NCI-H526 (cell line): ENCODE results near the gene SLC10A7.

Experiments used
- DNase-seq, 2 experiments: peaks; one replicate each; lab custom pipeline; 2025; lab: John Stamatoyannopoulos, UW

The SLC10A7 gene, protein sequence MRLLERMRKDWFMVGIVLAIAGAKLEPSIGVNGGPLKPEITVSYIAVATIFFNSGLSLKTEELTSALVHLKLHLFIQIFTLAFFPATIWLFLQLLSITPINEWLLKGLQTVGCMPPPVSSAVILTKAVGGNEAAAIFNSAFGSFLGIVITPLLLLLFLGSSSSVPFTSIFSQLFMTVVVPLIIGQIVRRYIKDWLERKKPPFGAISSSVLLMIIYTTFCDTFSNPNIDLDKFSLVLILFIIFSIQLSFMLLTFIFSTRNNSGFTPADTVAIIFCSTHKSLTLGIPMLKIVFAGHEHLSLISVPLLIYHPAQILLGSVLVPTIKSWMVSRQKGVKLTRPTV

DNA sequence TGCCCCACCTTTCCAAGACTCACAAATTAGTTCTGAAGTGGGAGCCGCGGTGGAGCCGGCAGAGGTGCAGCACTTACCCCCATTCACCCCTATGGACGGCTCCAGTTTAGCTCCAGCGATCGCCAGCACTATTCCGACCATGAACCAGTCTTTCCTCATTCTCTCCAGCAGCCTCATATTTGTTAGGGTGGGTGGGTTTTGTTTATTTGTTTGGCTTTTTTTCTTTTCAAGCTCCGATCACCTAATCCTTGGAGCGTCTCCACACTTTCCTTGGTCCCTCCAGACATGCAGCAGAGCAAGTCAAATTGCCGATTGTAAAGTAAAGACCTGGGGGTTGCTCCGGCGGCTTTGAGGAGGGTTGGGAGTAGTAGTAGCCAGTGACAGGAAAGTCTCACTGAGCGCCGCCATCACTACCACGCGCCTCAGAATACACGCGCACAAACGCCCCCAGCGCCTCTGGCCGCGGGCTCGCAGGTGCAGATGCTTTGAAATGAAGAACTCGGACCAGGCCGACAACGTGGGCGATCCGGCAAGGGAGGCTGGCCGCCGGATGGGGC is at the start of gene SLC10A7:
TSS of gene SLC10A7 (minus strand) at position 400 of the 557 bp plus-strand sequence. CDS start at position 177, 223 bp downstream.
- DNase-seq: peak; percentile 83 to 89

DNA sequence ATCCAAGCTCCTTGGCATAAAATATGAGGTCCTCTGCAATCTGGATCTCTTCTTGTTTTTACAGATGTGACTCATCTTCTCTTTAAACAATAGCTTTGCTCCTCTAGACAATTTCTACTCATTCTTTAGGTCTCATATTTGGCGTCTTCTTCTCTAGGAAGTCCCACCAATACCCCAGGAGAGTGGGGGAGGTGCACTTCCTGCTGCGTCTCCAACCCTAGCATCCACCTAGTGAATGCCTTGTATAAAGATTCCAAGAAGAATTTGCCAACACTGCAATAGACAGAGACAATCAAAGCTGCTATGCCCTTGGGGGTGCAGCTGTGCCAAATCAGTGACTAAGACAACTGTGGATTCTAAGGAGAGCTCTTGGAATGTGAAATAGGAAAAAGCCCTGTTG is 45.7 kb upstream of the SLC10A7 start:
- no peak for DNase-seq

DNA sequence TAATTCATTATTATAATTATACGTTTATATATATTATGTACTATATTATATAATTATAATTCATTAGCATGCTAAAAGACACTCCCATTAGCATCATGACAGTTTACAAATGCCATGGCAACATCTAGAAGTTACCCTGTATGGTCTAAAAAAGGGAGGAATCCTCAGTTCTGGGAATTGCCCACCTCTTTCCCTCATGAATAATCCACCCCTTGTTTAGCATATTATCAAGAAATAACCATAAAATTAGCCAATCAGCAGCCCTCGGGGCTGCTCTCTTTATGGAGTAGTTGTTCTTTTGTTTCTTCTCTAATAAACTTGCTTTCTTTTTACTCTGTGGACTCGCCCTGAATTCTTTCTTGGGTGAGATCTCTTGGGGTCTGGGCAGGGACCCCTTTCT is 42.8 kb upstream of the SLC10A7 start:
- no peak for DNase-seq

DNA sequence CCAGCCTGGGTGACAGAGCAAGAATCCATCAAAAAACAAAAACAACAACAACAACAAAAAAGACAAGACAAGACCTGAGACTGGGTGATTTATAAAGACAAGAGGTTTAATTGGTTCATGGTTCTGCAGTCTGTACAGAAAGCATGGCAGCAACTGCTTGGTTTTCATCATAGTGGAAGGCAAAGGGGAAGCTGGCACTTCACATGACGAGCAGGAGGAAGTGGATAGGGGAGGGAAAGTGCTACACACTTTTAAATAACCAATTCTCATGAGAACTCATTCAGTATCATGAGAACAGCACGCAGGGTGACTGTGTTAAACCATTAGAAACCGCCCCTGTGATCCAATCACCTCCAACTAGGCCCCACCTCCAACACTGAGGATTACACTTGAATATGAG is 28.4 kb upstream of the SLC10A7 start:
- DNase-seq: no peak

DNA sequence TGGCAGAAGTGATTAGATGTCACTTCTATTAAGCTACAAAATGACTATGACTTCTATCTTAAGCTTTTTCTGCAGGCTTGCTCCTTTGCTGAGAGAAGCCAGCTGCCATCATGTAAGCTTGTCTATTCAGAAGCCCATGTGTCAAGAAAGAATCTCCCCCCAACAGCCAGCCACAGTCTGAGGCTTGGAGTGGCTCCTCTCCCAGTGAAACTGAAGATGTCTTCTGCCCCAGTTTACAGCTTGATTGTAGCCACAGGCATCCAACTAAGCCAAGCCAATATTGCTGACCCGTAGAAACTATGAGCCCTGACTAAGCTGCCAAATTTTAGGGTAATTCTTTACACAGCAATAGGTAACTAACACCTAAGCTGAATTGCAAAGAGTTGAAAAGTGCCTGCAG is 26.7 kb upstream of the SLC10A7 start:
- DNase-seq: no peak

DNA sequence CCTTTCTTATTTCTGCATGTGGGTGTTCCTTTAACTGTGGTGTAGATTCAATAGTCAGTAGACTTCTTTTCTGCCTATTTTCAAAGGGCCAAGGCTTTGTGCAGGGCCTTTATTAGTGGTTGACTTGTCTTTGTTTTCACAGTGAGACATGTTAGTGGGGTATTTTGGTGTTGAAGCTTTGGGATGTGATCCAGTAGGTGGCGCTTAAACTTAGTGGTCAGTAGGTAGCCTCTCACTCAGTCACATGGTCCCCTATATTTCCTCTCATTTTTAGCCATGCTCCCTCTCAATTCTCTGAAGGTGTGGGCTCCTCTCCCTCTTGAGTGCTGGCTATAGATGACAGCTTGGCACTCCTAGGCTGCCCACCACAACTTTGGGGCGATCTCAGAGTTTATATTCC is 23.4 kb upstream of the SLC10A7 start:
- DNase-seq: peak in 1 of 2 experiments; percentile 59

DNA sequence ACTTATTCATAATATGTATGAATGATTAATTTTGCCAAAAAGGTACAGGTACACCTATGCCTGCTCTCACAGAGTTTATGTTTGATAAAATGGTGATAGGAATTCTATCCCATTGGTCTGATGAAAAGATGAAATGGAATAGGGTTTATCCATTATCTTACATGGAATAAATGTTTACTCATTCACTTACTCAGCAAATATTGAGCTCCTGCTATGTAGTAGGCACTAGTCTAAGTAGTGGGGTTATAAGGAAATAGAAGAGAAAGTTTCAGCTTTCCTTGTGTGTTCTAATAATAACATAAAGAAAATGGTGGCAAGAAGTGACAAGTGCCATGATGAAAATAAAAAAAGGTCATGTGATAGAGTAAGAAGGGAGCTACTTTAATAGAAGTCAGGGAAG is 12.4 kb upstream of the SLC10A7 start:
- DNase-seq: no peak

DNA sequence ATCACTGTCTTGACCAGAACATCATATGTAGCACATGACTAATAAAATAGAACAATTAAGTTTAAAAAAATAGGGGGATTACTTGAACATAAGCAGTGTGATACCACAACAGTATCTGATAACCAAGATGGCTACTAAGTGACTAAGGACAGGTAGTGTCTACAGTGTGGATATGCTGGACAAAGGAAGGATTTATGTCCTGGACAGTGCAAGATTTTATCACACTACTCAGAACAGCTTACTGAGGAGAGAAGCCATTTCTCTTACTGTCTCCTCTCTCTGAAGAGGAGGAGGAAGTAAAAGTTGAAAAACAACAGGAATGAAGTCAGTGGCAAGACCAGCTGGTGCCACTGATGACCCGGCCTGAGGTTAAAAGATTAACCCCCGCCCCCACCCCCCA is 4.0 kb upstream of the SLC10A7 start:
- no peak for DNase-seq

DNA sequence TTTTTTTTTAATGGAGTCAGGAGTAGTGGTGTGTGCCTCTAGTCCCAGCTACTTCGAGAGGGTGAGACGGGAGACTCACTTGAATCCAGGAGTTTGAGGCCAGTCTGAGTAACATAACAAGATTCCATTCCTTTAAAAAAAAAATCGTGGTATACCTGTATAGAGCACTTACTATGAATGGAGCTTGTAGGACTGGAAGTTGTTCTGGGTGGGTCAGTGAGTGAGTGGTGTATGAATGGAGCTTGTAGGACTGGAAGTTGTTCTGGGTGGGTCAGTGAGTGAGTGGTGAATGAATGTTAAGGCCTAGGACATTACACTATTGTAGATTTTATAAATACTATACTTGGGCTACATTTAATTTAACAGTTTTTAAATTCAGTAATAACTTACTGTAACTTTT is 2.9 kb upstream of the SLC10A7 start:
- no peak for DNase-seq

DNA sequence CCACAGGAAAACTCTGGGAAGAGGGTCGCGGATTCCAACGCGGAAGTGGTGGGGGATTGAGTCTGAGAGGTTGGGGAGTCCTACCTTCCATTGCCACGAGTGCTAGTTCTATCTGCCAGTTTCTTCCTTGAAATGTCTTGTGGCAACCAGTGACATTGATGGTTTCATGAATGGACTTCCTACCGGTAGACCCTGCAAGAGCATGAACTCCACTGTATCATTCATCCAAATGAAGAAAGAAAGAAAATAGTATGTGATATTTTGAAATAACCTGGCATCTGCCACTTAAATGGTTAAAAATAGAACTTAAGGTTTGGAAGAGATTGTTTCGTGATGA is 1.1 kb upstream of the SLC10A7 start:
- DNase-seq: peak in 1 of 2 experiments; percentile 36

DNA sequence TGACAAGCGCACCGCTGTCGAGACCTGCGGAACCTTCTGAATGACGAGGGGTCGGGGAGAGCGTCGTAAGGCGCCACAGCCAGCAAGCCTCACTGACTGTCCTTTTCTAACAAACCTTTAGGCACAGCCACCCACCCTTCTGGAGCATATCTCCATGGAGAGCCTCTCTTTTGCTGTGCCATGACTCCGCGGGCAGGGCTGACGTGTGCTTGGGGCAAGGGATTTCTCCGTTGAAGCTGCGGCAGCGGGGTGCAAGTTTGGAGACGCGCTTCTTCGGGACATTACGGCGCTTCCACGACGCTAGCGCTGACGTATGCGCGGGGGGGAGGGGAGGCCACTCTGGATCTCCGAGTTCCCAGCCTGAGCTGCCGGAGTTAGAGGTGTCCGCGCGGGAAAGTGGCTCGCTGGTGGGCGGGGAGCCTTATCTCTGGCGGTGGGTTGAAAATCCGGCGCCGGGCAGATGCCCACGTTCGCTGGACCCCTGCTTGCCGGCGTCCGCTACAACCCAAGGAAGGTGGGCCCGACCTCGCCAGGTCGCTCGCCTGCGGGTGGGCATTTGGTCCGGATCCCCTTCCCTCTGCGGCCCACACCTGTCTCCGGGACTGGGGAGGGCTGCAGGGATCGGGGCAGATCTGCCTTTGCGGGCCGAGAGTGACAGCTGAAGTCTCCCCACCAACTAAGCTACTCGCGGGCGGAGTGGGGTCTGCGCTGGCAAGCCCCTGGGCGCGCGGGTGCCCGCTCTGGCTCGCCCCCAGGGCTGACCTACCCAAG is 543 bp upstream of the SLC10A7 start:
- peak; percentile 90 to 91 for DNase-seq

DNA sequence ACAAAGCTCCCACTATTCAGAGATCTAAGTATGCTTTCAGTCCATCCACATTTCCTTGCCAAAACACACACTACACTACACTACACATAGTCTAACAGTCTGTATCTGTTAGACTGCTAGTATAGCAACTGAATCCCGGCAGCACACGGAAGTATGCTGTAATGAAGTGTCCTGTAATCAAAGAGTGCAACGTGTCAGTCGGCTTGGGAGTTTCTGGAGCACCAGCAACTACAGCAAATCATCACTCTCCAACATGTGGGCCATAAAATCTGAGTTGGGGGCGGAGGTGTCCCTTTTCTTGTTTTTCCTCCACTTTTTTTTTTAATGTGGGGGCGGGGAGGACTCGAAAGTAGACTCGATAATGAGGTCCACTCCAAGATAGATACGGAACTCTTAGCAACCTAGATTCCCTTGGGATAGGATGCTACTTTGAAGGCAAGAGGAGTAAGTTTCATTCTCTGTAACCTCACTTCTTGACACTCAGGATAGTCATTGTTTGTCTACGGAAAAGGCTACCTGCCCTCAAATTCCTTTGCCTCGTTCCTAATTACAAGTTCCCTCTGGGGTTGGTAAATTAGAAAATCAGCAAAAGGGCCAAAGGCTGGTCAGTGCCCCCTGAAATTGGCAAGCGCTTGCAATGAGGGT is 722 bp downstream of the SLC10A7 start:
- DNase-seq: peak; percentile 47 to 67

DNA sequence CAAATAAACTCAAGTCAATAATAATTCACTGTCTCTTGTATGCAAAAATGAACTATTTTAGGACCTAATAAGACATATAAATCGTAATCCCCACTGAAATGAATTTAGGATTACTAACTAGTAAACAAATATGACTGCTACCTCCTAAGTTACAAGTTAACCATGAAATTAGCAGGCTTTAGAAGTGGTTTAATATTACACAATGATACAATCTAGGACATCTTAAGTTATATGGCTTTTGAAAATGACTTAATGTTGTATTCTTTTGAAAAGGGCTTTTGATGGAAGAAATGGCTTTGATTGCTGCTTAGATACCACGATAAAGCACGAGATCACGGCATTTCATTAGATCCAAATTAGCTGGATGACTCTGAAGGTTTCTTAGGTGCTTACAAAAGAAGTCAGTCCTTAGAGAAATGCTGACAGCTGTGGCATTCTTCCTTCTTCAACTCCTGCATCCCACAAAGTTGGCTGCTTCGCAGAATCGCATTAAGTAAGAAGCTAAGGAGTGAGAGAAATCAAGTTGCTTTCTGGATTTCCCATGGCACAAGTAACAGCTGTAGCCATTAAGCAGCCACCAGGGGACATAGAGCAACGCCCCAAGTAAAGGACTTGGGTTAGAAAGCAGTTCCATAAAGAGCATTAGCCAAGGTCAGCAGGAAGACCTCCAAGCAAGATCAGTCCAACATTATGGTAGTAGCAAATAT is 6.9 kb downstream of the SLC10A7 start:
- DNase-seq: no peak

DNA sequence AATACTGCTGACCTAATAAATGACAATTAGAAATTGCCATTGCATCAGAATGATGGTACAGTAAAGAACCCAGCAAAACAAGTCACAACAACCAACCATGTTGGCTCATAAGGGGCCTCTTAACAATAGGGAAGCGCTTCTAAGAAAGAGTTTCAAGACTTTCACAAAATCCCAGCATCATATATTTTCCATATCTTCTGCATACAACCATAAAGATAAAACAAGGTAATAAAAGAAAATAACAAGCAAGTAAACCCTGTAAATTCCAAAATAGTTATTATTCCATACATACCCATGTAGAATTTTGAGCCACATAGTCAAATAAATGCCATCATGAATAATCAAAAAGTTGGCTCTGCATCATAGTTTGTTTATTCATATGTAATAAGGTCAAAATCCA is 8.2 kb downstream of the SLC10A7 start:
- no peak for DNase-seq

DNA sequence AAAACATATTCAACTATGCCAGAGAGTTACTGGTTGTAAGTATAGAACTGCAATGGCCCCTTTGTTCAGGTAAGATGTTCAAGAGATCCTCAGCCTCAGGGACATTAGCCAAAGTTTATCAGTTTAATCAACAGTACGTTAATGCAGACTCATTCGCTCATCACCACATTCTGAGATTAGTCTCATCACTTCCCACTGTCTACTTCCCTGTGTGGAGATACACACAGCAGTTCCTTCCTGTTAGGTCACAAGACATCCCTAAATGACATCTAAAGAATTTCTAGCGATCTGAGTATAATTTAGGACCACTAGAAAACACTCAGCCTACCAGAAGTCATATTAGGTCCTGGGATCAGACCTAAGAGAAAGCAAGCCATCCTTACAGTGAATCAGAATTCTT is 10.4 kb downstream of the SLC10A7 start:
- DNase-seq: no peak

DNA sequence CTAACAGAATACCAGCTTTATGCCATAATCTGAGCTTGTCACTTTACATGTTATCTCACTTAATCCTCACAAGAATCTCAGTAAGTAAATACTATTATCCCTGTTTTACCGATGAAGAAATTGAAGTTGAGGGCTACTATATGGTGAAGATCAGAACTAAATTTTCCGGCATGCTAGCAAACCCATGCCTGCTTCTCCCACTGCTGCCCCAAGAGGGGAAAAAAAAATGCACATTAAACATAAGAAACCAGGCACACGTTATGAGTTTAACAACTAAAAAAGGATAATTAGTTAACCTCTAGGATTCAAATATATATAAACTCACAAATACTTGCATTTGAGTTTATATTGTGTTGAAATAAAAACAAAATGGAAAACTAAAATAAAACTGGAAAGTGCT is 10.8 kb downstream of the SLC10A7 start:
- DNase-seq: no peak

DNA sequence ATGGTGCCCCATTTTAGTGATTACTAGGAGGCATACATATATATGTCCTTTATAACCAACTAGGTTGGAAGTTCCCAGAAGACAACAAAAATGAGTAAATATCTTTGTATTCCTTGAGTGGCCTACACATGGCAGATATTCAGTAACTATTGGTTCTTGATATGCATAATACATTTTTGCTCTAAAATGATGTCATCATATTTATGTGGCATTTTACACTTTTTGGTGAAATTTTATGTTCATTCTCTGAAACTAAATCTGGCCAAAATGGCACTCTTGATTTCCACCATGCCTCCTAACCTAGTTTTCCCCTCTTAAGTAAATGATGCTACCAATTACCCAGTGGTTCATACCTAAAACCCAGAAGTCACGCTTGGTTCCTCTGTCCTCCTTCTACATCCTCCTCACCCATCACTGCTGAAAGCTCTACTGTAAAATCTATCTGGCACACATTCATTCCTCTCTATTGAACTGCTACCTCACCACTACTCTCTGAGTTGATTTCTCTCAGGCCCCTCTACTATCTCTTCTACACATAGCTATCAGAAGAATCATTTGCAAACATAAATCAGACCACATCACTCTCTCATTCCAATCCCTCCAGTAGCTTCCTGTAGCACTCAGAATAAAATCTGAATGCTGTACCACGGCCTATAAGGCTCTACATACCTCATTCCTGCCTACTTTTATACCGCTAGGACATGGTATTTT is 13.4 kb downstream of the SLC10A7 start:
- no peak for DNase-seq

DNA sequence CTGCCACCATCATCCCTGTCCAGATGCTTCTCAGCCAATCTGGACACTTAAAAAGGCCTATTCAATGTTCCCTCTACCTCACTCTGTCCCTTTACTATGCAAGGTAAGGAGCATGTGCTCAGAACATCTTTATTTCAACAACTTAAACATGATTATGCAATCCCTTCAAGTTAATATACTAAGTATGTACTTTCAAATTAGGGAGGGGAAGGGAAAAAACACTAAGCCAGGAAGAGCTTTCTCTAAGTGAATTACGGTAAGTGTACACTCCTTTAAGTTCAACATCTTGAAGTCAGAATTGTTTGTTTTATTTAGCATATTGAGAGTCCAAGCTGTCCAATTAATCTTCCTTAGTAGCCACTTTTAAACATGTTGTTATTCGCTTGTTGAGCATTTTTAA is 14.1 kb downstream of the SLC10A7 start:
- no peak for DNase-seq

DNA sequence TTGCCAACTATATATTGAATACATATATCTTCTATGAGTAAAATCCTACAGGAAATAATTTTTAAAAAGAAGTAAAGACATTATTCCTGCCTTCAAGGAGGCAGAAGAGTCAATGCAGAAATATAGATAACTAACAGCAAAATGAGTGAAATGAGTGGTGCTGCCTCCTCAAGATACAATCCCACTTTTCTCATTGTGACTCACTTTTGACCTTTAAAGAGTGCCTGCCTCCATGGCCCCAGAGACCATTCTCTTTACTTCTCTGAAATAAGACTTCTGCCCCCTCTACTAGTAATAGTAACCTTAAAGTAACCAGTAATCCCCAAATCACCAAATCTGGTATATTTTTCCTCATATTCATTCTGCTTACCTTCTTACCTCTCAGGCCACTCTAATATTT is 15.5 kb downstream of the SLC10A7 start:
- no peak for DNase-seq

DNA sequence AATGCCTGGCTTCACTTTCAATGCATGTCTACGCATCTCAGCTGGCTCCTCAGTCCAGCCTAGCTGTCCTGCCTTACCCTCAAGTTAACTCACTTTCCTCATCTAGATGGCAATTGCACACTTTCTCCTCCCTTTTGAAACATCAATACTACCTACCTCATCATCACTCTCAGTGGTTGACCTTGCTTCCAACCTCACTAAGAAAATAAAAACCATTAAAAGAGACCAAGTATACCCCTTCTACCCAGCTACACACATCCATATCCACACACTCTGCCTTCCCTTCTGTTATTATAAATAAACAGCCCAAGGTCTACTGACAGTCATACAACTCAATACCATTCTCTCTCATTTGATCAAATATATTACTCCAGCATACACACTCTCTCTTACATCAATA is 21.5 kb downstream of the SLC10A7 start:
- no peak for DNase-seq

DNA sequence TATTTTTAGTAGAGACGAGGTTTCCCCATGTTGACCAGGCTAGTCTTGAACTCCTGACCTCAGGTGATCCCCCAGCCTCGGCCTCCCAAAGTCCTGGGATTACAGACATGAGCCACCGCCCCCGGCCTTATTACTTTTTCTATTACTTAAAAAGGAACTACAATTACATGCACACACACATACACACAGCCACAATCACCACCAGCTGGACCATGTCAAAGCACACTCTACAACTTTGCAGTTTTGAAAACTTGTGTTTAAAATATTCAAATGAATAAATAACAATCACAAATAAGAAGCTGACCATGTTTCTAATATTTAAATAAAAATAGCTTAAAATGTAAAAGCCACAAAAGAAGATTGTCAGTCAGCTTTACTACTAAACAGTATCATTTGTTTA is 23.4 kb downstream of the SLC10A7 start:
- DNase-seq: no peak

DNA sequence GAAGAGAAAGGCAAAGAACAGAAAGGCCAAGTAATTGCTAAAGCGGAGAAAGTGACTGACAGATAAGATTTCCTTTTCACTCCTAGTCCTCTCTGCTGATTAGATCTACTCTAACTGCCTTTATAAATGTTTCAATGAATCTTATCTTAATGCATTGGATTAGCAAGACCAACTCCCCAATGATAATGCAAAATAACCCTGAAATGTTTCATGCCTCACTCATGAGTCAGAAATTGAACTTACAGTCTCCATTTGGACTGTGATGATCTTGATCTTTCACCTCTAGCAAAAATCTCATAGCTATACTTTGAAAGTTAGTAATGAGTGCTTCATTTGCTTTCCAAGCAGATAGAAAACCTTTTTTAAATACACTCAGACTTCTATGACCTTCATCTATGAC is 26.5 kb downstream of the SLC10A7 start:
- DNase-seq: no peak
